K562 (cell line): ENCODE measurements around the gene KCNE1. TPM values are rescaled to one million over a fixed set of nuclear protein-coding genes. Genes with fewer than 3 reads are reported as not detected.

Experiments
- AFF1 ChIP-seq, 2 experiments: fragments of 450-650 bp; IDR thresholded peaks; 2 replicates each; pipeline ENCODE4 v1.6.1; 2018; ENCODE audit warnings: mild to moderate bottlenecking in 2 of 2, low read depth in 1 of 2; ENCODE audit not compliant: partially characterized antibody in 2 of 2
- ETV1 ChIP-seq: fragments of 450-650 bp; conservative IDR thresholded peaks from 2 replicates; pipeline ENCODE4 v1.6.1; 2016; ENCODE audit warnings: missing genetic modification characterization, control low read depth, low read depth, missing compliant biosample characterization
- FOSL1 ChIP-seq: fragments of 200-800 bp; sonication (Bioruptor generic); conservative IDR thresholded peaks from 2 replicates; pipeline ENCODE4 v1.6.1; 2016; ENCODE audit warnings: missing genetic modification characterization, missing compliant biosample characterization
- LCOR ChIP-seq: sonication (generic); formaldehyde crosslinking; IDR thresholded peaks from 2 replicates; pipeline ENCODE4 v1.8.0; 2022; ENCODE audit warnings: mild to moderate bottlenecking, missing genetic modification reagents
- MAFF ChIP-seq: IDR thresholded peaks from 2 replicates; pipeline ENCODE4 v1.6.1; 2012; ENCODE audit warnings: low read length, improper control_type of control experiment
- MAZ ChIP-seq, 2 experiments: fragments of 450-650 bp in 1 of 2; sonication (generic) in 1 of 2; formaldehyde crosslinking; IDR thresholded peaks in 1 of 2; conservative IDR thresholded peaks in 1 of 2; 2 replicates each; pipeline versions ENCODE4 v1.4.0 to v1.5.0; 2020; ENCODE audit warnings: mild to moderate bottlenecking in 1 of 2, missing genetic modification reagents in 1 of 2
- NFE2 ChIP-seq: IDR thresholded peaks from 2 replicates; pipeline ENCODE4 v1.6.1; 2014; ENCODE audit warnings: antibody characterized with exemption, low read depth
- NRF1 ChIP-seq, 2 experiments: fragments of 450-650 bp; IDR thresholded peaks in 1 of 2; conservative IDR thresholded peaks in 1 of 2; 2 replicates each; pipeline ENCODE4 v1.6.1; 2014; ENCODE audit warnings: mild to moderate bottlenecking in 2 of 2
- POLR2AphosphoS5 ChIP-seq: IDR thresholded peaks from 2 replicates; pipeline ENCODE4 v1.6.1; 2011; ENCODE audit warnings: mild to moderate bottlenecking, low read depth, low read length, moderate library complexity; ENCODE audit not compliant: control insufficient read depth, insufficient read depth
- RBM14 ChIP-seq: fragments of 200-400 bp; formaldehyde crosslinking; IDR thresholded peaks from 2 replicates; pipeline ENCODE4 v1.6.1; 2018; ENCODE audit warnings: low read depth, mild to moderate bottlenecking, low read length, moderate library complexity, borderline replicate concordance; ENCODE audit not compliant: insufficient read depth
- SMARCA4 ChIP-seq: fragments of 450-650 bp; IDR thresholded peaks from 2 replicates; pipeline ENCODE4 v1.6.1; 2016
- SMARCE1 ChIP-seq: fragments of 450-650 bp; IDR thresholded peaks from 2 replicates; pipeline ENCODE4 v1.7.1; 2016; ENCODE audit warnings: mild to moderate bottlenecking
- TBL1XR1 ChIP-seq, 2 experiments: IDR thresholded peaks; 2 replicates each; pipeline ENCODE4 v1.6.1; 2012; ENCODE audit warnings: improper control_type of control experiment in 2 of 2, low read length in 2 of 2, mild to moderate bottlenecking in 1 of 2
- THRAP3 ChIP-seq: fragments of 450-650 bp; IDR thresholded peaks from 2 replicates; pipeline ENCODE4 v1.6.1; 2016; ENCODE audit warnings: mild to moderate bottlenecking, inconsistent platforms, borderline replicate concordance
- USF2 ChIP-seq: sonication (generic); formaldehyde crosslinking; IDR thresholded peaks from 2 replicates; pipeline ENCODE4 v1.5.0; 2020; ENCODE audit warnings: missing genetic modification reagents
- ZBTB33 ChIP-seq: sonication (generic); formaldehyde crosslinking; IDR thresholded peaks from 2 replicates; pipeline ENCODE4 v1.8.1; 2023; ENCODE audit warnings: mild to moderate bottlenecking, missing genetic modification reagents
- ZC3H11A ChIP-seq: IDR thresholded peaks from 2 replicates; pipeline ENCODE4 v1.6.1; 2012; ENCODE audit warnings: low read depth, low read length, improper control_type of control experiment
- ZFP36 ChIP-seq: fragments of 150-350 bp; IDR thresholded peaks from 2 replicates; pipeline ENCODE4 v1.6.1; 2018; ENCODE audit warnings: low read length, low read depth; ENCODE audit not compliant: partially characterized antibody
- ZNF174 ChIP-seq: fragments of 250-450 bp; sonication (Bioruptor Pico); IDR thresholded peaks from 2 replicates; pipeline ENCODE4 v1.4.0; 2020; ENCODE audit warnings: mild to moderate bottlenecking
- ZNF217 ChIP-seq: sonication (generic); formaldehyde crosslinking; IDR thresholded peaks from 2 replicates; pipeline ENCODE4 v1.8.0; 2022; ENCODE audit warnings: mild to moderate bottlenecking, missing genetic modification reagents
- ZNF668 ChIP-seq: fragments of 250-450 bp; sonication (Bioruptor Pico); IDR thresholded peaks from 2 replicates; pipeline ENCODE4 v1.8.0; 2022; ENCODE audit warnings: mild to moderate bottlenecking, inconsistent platforms
- ZNF77 ChIP-seq: fragments of 250-450 bp; sonication (Bioruptor Pico); IDR thresholded peaks from 2 replicates; pipeline ENCODE4 v1.5.0; 2020
- polyA plus RNA-seq, 8 experiments: library from polyadenylated mRNA; depleted of rRNA in 4 of 8; stranded (reverse) in 5 of 8; unstranded in 3 of 8; fragments of >200 nt; fragmentation: Nextera tagmentation in 2 of 8; fragmentation: Illumina TruSeq in 1 of 8; extraction: Ambion mirVana in 2 of 8; extraction: Trizol in 1 of 8; gene quantifications; 2 replicates each; pipeline versions ENCODE4 v1.2.1 to v1.2.3, GENCODE V29; 2011 to 2014; ENCODE audit warnings: inconsistent platforms in 1 of 8, missing spikeins in 1 of 8
- total RNA-seq, 7 experiments: library from RNA; depleted of rRNA in 6 of 7; stranded (reverse); fragments of >200 nt in 6 of 7; fragmentation: Illumina TruSeq in 2 of 7; extraction: Trizol in 2 of 7; gene quantifications; 2 replicates each; pipeline versions ENCODE4 v1.2.1 to v1.2.3, GENCODE V29; 2011 to 2021; ENCODE audit warnings: low replicate concordance in 1 of 7

The KCNE1 gene
- total and polyA plus RNA-seq, 9 of the 15 experiments (the other 6 are each of a cell fraction or from before 2014, with no cell fraction given): 0.05 to 0.22 (median 0.11) TPM; not detected in 3

- no peak for TF ChIP-seq ZFP36
- TF ChIP-seq NFE2: no peak
- TF ChIP-seq ZBTB33 (CRISPR knock-in tag): 0 out of 2 replicates have a peak, but pooled peaks have one; percentile 14
- peak; percentile 34; the same call in 1 of the 2 replicates for TF ChIP-seq LCOR (CRISPR knock-in tag)
- no peak for TF ChIP-seq SMARCA4
- no peak for TF ChIP-seq MAZ (CRISPR knock-in tag; conservative IDR thresholded peaks at IDR 0.05 in 1 of 2, IDR thresholded peaks at IDR 0.05 in 1 of 2)
- no peak for TF ChIP-seq USF2 (CRISPR knock-in tag)
- TF ChIP-seq NRF1 (conservative IDR thresholded peaks at IDR 0.05 in 1 of 2, IDR thresholded peaks at IDR 0.05 in 1 of 2): no peak
- no peak for TF ChIP-seq THRAP3
- no peak for TF ChIP-seq RBM14
- peak; percentile 84 for TF ChIP-seq FOSL1 (tag)
- no peak for TF ChIP-seq ZNF668 (CRISPR knock-in tag)
- no peak for TF ChIP-seq ZNF217
- no peak for TF ChIP-seq ETV1 (tag)
- TF ChIP-seq MAFF: no peak
- no peak for TF ChIP-seq ZNF174 (CRISPR knock-in tag)
- no peak for TF ChIP-seq ZC3H11A
- TF ChIP-seq TBL1XR1 (IDR thresholded peaks at IDR 0.05; ENCODE audit: low read length in 2 of 2): no peak
- TF ChIP-seq ZNF77: no peak
- TF ChIP-seq POLR2AphosphoS5: no peak
- no peak for TF ChIP-seq SMARCE1
- TF ChIP-seq AFF1 (IDR thresholded peaks at IDR 0.05; ENCODE audit: low read depth in 1 of 2, partially characterized antibody in 2 of 2): no peak
Observed at GRCh38 chr21:34526618-34527290, 14.7 kb upstream of the KCNE1 start (continued).
